HUES64 (cell line): ENCODE data around the gene CD81.
A peak's percentile ranks its signal among the peaks of the same experiment; 100 is the strongest.

Experiments
- H3K27ac ChIP-seq: 2 replicates; pipeline ENCODE4 v1.7.0; 2013; ENCODE audit warnings: low read depth, low read length, inconsistent platforms
- H3K27me3 ChIP-seq: 2 replicates; pipeline ENCODE4 v1.6.1; 2013; ENCODE audit warnings: mild to moderate bottlenecking, low read length; ENCODE audit not compliant: insufficient read depth
- H3K36me3 ChIP-seq: 2 replicates; pipeline ENCODE4 v1.6.1; 2013; ENCODE audit warnings: mild to moderate bottlenecking, low read length; ENCODE audit not compliant: insufficient read depth
- H3K4me1 ChIP-seq: 2 replicates; pipeline ENCODE4 v1.6.1; 2013; ENCODE audit warnings: mild to moderate bottlenecking, low read length, moderate library complexity; ENCODE audit not compliant: insufficient read depth
- H3K4me3 ChIP-seq: 2 replicates; pipeline ENCODE4 v1.5.1; 2013; ENCODE audit warnings: mild to moderate bottlenecking, low read length, moderate library complexity
- H3K9ac ChIP-seq: 2 replicates; pipeline ENCODE4 v1.6.1; 2013; ENCODE audit warnings: mild to moderate bottlenecking, low read depth, low read length
- H3K9me3 ChIP-seq: 2 replicates; pipeline ENCODE4 v1.6.1; 2013; ENCODE audit warnings: low read depth, low read length; ENCODE audit not compliant: insufficient read depth
- WGBS: fragments of 150-250, 120-280 bp; methylation state at CpG from one replicate; pipeline ENCODE4 v1.1.7; 2013; ENCODE audit warnings: missing lambda C conversion rate; 5-methylcytosine and 5-hydroxymethylcytosine counted together

CD81 gene

DNA sequence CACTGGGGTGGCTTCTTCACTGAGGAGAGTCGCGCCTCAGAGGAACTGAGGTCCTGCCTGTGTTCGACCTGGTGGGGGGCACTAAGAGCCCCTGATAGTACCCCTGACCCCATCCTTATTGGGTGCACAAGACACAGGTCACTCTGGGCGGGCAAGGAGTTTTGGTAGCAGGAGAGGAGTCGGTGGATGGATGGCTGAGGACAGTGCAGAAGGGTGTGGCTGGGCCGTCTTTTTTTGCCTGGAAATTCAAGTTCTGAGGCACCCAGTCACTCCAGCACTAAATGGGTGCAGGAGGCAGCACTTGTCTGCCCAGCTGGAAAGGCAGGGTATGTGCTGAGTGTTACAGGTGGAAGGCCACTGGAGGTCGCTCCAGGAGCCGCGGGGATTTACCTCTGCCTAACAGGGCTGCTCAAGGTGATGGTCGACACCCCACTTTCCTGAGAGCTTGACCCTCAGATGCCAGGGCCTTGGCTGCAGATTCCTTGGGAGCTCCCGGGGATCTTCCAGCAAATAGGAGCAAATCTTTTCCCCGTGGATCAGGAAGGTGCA is 24.4 kb downstream of the CD81 start:
- 57% methylated on average over 12 of the region's 12 CpGs for WGBS
- Histone ChIP-seq H3K36me3 (peaks cover 39% of the 10 kb centered on the region), H3K4me1 (peaks cover 9% of the 10 kb centered on the region; the same call in 1 of the 2 replicates), H3K9me3 (no peaks in the 10 kb centered on the region), H3K4me3 (peak overlapping the region; percentile 100), H3K27ac (no peak overlapping the region; the same call in 1 of the 2 replicates), H3K9ac (peak overlapping the region; percentile 90), H3K27me3 (no peaks in the 10 kb centered on the region)

DNA sequence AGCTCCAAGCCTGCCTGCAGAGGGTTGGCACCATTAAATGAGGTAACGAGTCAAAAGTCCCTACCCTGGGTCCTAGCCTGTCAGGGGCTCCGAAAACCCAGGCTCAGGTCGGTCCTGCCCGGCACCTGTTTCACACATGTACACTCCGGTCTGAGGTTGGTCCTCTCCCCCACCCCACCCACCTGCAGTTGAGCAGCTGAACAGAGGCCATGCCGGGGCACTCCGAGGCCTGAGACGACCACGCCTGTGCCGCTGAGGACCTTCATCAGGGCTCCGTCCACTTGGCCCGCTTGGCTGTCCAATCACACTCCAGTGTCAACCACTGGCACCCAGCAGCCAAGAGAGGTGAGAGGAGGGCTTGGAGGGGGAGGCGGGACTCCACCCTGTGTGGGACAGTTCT is 25.0 kb downstream of the CD81 start:
- peaks cover 33% of the 10 kb centered on the region for H3K36me3 ChIP-seq
- no peak overlapping the region for H3K4me3 ChIP-seq
- H3K9ac ChIP-seq, result 0 out of 2 replicates have a peak overlapping the region, but pooled peaks have one; percentile 90
- H3K4me1 ChIP-seq, result peaks cover 9% of the 10 kb centered on the region; the same call in 1 of the 2 replicates
- no peaks in the 10 kb centered on the region for H3K9me3 ChIP-seq
- H3K27ac ChIP-seq, result no peak overlapping the region
- H3K27me3 ChIP-seq, result no peaks in the 10 kb centered on the region
- WGBS, result 96% methylated on average over 13 of the region's 13 CpGs

DNA sequence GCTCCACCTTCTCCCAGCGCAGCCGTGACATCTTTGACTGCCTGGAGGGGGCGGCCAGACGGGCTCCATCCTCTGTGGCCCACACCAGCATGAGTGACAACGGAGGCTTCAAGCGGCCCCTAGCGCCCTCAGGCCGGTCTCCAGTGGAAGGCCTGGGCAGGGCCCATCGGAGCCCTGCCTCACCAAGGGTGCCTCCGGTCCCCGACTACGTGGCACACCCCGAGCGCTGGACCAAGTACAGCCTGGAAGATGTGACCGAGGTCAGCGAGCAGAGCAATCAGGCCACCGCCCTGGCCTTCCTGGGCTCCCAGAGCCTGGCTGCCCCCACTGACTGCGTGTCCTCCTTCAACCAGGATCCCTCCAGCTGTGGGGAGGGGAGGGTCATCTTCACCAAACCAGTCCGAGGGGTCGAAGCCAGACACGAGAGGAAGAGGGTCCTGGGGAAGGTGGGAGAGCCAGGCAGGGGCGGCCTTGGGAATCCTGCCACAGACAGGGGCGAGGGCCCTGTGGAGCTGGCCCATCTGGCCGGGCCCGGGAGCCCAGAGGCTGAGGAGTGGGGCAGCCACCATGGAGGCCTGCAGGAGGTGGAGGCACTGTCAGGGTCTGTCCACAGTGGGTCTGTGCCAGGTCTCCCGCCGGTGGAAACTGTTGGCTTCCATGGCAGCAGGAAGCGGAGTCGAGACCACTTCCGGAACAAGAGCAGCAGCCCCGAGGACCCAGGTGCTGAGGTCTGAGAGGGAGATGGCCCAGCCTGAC is 26.0 kb downstream of the CD81 start:
- Histone ChIP-seq H3K9ac (no peak overlapping the region), H3K4me3 (no peak overlapping the region)
- 94% methylated on average over 31 of the region's 31 CpGs for WGBS

DNA sequence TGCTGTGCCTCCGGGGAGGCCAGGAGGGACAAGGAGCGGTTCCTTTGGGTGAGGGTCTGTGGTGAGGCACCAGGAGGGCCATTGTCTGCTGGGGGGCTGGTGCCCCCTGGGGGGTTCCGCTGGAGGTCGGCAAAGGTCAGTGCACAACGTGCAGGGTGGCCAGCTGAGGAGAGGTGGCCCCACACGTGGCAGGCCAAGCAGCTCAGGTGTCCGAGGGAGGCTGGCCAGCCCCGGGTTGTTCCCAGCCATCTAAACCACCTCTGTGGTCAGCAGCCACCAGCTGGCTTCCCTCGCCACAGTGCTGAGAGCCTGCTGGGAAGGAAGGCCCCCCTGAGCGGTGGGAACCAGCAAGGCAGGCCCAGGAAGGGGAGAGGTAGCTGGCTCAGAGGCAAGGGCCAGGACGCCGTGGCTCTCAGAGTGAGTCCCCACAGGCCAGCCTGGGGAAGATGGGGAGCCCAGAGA is 27.7 kb downstream of the CD81 start:
- no peaks in the 10 kb centered on the region for H3K9me3 ChIP-seq
- peaks cover 19% of the 10 kb centered on the region for H3K36me3 ChIP-seq
- no peak overlapping the region for H3K27ac ChIP-seq
- H3K27me3 ChIP-seq, result no peaks in the 10 kb centered on the region
- WGBS, result 90% methylated on average over 12 of the region's 12 CpGs
- H3K4me3 ChIP-seq, result no peak overlapping the region
- H3K4me1 ChIP-seq, result peaks cover 3% of the 10 kb centered on the region; the same call in 1 of the 2 replicates
- no peak overlapping the region for H3K9ac ChIP-seq

More for the DNA sequence above, 26.0 kb downstream of the CD81 start:
- Histone ChIP-seq H3K9me3 (no peaks in the 10 kb centered on the region), H3K27me3 (no peaks in the 10 kb centered on the region), H3K36me3 (peaks cover 24% of the 10 kb centered on the region), H3K27ac (no peak overlapping the region), H3K4me1 (peaks cover 9% of the 10 kb centered on the region; the same call in 1 of the 2 replicates)

DNA sequence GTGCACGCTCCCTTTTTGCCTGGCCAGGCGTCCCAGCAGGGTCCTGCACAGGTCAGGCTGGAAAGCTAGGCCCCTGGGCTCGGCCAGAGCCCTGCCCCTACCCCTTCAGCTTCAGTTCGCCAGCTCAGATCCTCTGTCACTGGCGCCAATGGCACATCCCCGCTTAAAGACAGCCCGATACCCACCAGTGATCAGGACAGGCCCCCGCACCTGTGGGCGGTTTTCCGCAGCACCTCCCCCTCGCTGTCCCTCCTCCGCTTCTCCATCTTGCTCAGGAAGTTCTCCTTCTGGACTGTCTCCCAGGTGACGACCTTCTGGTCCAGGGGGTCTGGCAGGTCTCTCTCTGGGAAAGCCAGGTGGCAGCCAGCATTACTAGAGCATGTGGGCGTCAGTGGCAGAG is 29.3 kb downstream of the CD81 start:
- Histone ChIP-seq H3K27ac (no peak overlapping the region), H3K9ac (no peak overlapping the region), H3K4me1 (peaks cover 3% of the 10 kb centered on the region; the same call in 1 of the 2 replicates), H3K4me3 (no peak overlapping the region), H3K36me3 (peaks cover 19% of the 10 kb centered on the region), H3K9me3 (no peaks in the 10 kb centered on the region), H3K27me3 (no peaks in the 10 kb centered on the region)
- 92% methylated on average over 14 of the region's 14 CpGs for WGBS

DNA sequence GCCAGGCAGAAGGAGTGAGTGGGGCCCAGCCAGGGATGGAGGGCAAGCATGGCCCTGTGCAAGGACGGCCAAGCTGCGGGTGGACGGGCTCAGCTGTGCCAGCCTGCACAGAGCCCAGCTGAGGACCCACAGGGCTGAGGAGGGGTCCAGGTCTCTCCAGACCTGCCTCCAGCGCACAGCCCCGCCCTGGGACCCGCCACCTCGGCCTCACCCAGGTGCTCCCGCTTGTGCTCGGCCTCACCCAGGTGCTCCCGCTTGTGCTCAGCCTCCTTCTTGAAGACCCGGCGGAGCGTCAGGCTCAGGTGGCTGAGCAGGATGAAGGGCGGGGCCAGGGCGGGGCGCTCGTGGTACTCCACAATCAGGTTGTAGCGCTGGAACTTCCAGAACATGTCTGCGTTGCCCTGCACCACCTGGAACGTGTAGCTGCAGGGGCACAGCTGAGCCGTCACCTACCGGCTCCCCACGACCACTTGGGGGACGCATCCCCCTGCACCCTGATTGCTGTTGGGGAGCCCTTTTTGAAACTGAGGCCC is 29.8 kb downstream of the CD81 start:
- H3K9me3 ChIP-seq, result no peaks in the 10 kb centered on the region
- no peak overlapping the region for H3K27ac ChIP-seq
- H3K36me3 ChIP-seq, result peaks cover 19% of the 10 kb centered on the region
- 90% methylated on average over 24 of the region's 24 CpGs for WGBS
- H3K4me3 ChIP-seq, result no peak overlapping the region
- no peak overlapping the region for H3K9ac ChIP-seq
- H3K4me1 ChIP-seq, result no peaks in the 10 kb centered on the region
- no peaks in the 10 kb centered on the region for H3K27me3 ChIP-seq

DNA sequence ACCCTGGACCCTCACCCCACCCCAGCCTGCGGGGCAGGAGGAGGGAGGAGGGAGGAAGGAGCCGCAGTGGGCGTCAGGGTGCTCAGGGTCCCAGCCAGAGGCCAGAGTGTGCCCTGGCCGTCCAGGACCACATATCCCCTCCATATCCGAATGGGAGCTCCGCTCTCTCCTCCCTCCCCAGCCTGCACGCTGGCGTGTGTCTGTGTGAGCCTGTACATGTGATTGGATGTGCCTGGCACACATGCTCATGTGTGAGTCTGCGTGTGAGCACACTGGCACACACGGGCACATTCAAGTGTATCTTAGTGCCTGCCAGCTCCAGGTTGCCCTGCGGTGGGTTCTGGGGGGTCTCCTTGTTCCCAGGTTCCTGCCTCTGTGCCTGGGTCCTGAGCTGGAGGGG is 31.6 kb downstream of the CD81 start:
- no peak overlapping the region for H3K4me3 ChIP-seq
- H3K9ac ChIP-seq, result no peak overlapping the region
- WGBS, result 94% methylated on average over 8 of the region's 11 CpGs
- no peak overlapping the region for H3K27ac ChIP-seq
- H3K27me3 ChIP-seq, result no peaks in the 10 kb centered on the region
- H3K36me3 ChIP-seq, result 0 out of 2 replicates have a peak, but pooled peaks cover 3% of the 10 kb centered on the region
- no peaks in the 10 kb centered on the region for H3K9me3 ChIP-seq
- no peaks in the 10 kb centered on the region for H3K4me1 ChIP-seq

DNA sequence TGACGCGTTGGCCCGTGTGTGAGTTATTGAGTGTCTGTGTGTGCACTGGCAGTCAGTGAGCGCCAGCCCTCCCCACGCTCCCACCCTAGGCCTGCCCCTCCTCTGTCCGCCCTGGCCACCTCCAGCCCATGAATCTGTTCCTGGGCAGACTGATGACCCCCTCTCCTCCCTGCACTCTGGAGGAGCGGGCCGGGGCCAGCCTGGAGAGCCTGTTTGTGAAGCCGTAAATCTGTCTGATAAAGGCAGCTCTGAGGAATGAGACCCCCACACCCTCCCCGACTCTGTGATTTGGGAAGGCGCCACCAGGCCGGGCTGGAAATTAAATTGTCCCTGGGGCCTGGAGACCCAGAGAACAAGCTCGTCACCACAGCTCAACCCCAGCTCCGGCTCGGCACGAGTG is 32.0 kb downstream of the CD81 start:
- Histone ChIP-seq H3K4me1 (no peaks in the 10 kb centered on the region), H3K9me3 (no peaks in the 10 kb centered on the region), H3K36me3 (no peaks in the 10 kb centered on the region), H3K27ac (no peak overlapping the region), H3K27me3 (no peaks in the 10 kb centered on the region), H3K9ac (no peak overlapping the region), H3K4me3 (no peak overlapping the region)
- 90% methylated on average over 16 of the region's 16 CpGs for WGBS

DNA sequence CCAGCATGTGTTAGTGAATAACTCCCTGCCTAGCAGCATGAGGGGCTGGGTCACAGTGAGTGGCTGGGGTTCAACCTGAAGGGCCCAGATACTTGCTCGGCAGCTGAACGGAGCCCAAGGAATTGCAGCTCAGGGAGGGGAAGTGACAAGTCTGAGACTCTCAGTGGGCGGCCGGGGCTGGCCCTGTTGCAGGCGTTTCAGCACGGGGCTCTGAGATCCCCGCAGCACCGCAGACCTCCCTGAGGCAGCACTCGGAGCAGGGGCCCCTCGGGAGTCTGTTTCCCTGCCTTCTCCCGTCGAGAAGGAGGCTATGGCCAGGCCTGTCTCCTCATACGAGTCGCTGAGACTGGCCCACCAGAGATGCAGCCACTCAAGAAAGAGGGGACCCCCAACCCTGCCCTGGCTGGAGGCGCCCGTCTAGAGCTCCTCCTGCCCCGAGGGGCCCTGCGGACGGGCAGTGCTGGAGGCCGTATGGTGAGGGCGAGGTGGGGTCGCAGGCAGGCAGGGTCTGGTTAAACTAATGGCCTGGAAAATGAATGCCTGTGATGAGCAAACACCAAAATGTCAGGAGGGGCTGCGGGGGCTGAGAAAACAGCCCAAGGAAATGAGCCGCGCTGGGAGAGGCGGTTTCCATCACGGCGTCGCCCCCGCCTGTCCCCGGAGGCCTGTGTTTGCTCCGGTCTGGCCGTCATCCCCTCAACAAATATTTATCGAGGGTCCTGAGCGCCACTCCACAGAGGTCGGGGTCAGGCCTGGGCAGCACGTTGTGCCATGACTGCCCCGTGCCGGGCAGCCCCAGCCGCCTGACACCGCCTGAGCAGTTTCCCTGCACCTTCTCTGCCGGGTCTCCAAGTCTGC is 32.7 kb downstream of the CD81 start:
- H3K9me3 ChIP-seq, result no peaks in the 10 kb centered on the region
- no peaks in the 10 kb centered on the region for H3K36me3 ChIP-seq
- H3K27ac ChIP-seq, result no peak overlapping the region
- H3K4me1 ChIP-seq, result no peaks in the 10 kb centered on the region
- no peaks in the 10 kb centered on the region for H3K27me3 ChIP-seq
- WGBS, result 89% methylated on average over 42 of the region's 42 CpGs
- H3K4me3 ChIP-seq, result no peak overlapping the region
- H3K9ac ChIP-seq, result no peak overlapping the region

DNA sequence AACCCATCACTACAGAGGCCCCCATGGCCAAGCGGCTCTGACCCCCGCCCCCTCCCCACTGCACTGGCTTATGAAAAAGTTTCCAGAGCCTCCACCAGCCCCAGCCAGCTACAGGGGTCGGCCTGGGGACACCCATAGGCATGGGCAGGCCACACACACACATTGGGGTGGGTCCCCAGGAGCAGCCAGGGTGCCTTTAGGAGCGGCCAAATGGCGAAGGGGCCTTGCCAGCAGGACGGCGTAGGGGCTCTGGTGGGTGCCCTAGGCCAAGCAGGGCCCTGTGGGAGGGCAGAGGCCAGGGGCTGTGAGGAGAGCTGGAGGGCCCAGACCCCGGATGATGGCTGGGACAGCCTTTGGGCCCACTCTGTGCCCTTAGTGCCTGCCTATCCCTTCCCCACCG is 33.5 kb downstream of the CD81 start:
- Histone ChIP-seq H3K27me3 (no peaks in the 10 kb centered on the region), H3K9ac (no peak overlapping the region), H3K9me3 (no peaks in the 10 kb centered on the region), H3K4me3 (no peak overlapping the region), H3K36me3 (no peaks in the 10 kb centered on the region), H3K4me1 (no peaks in the 10 kb centered on the region), H3K27ac (no peak overlapping the region)
- WGBS, result 95% methylated on average over 9 of the region's 9 CpGs
